Esophagus mucosa (tissue), 1 donor: Measurements from ENCODE around the gene CNOT3. TPM values are rescaled to one million over a fixed set of nuclear protein-coding genes. Genes with fewer than 3 reads are reported as not detected.
"Not testable (repeated sequence)": the region's sequence is repeated elsewhere in the genome, so short reads cannot be mapped to it uniquely, and the experiment has no call there.

Experiments
- ATAC-seq: fragments of 200-7000 bp; cut with Tn5 transposase; one replicate; pipeline ENCODE4 v1.9.1; 2020
- total RNA-seq: library from RNA; stranded (reverse); gene quantifications from one replicate; pipeline ENCODE4 v1.2.4, GENCODE V29; 2023
- donor health status: DM: yes; HTN: yes; CAD: no.

The CNOT3 gene
- total RNA-seq, 1 donor from 2014 or later: 31.7 TPM

DNA sequence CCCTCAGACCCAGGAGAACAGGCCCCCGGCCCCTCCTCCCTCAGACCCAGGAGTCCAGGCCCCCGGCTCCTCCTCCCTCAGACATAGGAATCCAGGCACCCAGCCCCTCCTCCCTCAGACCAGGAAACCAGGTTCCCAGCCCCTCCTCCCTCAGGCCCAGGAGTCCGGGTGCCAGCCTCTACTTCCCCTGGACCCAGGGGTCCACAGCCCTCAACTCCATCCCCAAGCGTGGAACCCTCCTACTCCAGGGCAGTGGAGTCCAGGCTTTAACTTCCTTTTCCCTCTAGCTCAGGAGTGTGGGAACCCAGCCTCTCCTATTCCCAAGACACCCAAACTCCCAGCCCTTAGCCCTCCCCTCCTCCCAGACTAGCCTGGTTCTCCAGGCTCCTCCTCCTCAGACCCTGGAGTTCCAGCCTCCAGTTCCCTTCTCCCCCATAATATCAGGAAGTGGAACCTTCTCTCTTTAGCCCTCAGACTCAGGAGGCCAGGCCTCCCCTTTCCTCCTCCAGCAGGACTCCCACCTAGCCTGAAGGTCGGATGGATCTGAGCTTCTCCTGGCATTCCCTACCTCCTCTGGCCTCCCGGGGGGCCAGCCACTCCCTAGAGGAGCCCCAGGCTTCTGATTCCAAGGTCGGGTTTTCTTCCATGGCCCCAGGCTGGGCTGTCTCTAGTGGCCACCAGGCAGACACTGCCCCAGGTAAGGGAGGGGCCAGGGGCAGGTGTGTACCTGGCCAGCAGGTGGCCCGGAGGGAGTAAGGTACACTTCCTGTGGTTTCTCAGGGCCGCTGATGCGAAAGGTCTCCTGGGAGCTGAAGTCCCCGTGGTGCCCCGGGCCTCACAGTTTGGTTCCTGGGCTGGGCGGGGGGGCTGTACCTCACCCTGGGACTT lies 35.2 kb downstream of the CNOT3 start, which contains the start of gene TMC4:
Gene TMC4 (minus strand): TSS at position 690 of the 888 bp plus-strand sequence. CDS start 43 bp downstream, at position 647.
- peak; percentile 91 for ATAC-seq

DNA sequence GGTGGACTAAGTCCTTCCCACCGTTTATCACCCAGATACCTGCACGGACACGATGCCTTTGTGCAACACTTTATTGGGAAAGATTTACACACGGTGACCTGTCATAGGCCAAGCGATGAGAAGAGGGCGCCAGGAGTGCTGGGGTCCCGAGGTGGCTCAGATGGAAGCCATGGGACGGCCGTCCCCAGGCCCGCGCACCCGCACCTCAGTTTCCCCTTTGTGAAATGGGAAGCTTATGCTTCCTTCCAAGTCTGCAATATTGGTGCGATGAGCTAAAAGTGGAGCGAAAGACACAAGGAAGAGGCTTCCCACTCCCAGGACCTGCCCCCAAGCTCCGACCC lies 35.8 kb downstream of the CNOT3 start:
- ATAC-seq: no peak

- peak; percentile 5 for ATAC-seq
Measured at GRCh38 chr19:54173951-54174834, 36.6 kb downstream of the CNOT3 start.

DNA sequence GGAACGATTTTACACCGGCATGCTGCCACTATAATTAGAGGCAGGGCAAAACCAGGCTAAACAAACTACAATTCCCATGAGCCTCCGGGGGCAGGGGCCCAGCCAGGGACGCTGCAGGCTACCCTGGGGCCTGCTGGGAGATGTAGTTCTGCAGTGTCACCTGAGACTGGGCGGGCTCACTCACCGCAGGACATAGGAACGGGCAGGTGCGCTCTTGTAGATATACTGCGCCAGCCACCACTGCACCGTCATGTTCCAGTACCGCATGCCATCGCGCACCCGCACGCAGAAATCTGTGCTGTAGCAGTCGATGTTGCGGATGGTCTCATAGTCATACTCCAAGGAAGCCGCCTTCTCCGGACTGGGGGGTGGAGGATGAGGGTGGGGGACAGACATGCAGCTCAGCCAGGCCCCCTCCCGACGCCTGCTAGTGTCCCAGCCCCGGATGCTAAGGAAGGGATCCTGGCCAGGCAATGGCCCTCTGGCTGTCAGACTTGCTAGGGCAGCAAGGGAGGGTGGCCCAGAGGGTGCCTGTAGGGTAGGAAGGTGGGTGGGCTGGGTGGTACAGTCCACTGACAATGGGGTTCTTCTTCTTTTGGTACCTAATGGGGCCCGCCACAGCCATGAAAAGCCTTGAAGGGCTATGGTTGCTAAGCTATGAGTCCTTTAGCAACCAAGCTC lies 41.2 kb downstream of the CNOT3 start:
- peak; percentile 65 for ATAC-seq

DNA sequence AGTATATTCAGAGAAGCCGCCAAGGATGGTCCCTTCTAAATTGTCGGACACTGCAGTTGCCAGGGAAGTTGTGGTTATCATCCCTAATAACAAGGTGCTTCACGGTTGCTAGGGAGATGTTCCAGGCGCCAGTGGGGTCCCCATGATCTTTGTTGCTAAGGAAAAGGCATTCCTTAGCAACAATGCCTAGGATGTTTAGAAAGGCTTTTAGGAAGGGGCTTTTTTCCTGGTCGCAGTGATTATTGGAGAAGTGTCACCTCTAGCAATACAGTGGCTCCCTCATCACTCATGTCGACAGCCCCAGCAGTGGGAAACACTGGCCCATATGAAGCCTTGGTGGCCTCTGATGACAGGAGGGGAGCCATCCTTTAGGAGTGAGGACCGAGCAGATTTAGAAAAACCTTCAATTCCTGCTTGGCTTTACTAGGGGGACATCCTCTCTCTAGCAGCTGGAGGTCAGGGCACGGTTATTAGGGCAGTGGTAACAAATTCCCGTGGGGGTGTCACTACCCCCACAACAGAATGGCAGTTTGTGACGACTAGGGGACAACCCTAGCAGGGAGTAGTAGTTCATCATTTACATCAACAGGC lies 41.8 kb downstream of the CNOT3 start:
- ATAC-seq: no peak

GRCh38 chr19:54179921-54180461 lies 42.4 kb downstream of the CNOT3 start:
- peak; percentile 48 for ATAC-seq

DNA sequence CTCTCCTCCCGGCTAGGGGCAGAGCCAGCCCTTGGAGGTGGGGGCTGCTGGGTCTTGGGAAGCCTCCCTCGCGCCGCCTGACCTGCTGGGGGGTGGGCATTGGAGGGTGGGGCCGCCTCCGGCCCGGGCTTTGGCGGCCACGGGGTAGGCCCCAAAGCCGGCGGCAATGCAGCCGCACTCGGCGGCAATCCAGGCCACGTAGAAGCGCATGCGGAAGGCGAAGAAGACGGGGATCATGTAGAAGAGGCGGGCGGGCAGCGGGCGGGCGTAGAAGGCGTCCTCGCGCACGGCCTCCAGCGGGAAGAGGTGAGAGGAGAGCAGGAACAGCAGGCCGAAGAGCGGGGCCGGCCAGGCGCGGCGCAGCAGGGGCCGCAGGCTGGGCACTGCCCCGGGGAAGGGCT lies 43.1 kb downstream of the CNOT3 start:
- peak; percentile 8 for ATAC-seq

DNA sequence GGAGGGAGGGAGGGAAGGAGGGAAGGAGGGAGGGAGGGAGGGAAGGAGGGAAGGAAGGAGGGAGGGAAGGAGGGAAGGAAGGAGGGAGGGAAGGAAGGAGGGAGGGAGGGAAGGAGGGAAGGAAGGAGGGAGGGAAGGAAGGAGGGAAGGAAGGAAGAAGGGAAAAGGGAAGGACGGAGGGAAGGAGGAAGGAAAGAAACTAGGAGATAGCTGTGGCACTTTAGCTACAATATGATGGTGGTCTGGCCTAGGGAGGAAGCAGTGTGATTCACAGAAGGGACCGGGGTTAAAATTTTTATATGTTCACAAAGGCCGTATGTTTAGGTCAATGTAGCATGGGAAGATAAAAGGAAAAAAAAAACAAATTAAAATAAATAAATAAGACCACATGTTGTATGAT lies 44.3 kb downstream of the CNOT3 start:
- not testable (repeated sequence) for ATAC-seq

GRCh38 chr19:54183431-54183830 lies 45.9 kb downstream of the CNOT3 start:
- ATAC-seq: no peak

DNA sequence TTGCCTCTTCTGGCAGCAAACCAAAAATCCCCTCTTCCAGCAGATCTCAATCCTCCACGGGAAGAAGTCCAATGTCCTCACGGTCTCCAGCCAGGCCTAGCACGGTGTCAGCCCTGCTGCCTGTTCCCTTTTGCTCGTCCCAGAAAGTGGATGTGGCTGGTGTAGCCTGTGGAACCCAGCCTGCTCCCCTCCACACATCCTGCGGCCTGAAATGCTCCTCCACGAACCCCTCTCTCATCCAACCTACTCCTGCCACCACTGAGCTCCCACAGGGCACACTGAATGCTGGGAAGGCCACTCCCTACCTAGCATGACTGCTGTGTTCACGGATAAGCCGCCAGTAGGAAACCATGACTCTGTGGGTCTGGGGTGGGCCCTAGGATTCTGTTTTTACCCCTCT lies 48.8 kb downstream of the CNOT3 start:
- no peak for ATAC-seq

DNA sequence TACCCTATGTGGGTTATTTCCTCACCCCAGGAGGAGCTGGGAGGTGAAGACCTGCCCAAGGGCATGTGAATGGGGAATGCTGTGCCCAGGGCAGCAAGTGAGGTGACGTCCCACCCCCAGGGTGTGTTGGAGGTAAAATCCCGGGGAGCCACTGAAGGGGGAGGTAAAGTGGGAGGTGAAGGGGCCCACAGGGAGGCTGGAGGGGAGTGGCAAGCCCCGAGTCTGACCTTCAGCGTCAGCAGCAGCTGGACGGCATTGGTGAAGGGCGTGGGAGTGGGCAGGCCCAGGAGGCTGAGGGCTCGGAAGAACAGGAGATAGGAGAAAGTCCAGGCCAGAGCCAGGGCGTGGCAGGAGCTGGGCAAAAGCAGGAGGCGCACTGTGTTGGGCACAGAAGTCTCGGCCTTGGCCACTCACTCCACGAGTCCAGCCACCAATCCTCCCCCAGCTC lies 49.4 kb downstream of the CNOT3 start:
- ATAC-seq: no peak

- ATAC-seq: no peak
Measured at GRCh38 chr19:54188215-54188871, 50.8 kb downstream of the CNOT3 start.

DNA sequence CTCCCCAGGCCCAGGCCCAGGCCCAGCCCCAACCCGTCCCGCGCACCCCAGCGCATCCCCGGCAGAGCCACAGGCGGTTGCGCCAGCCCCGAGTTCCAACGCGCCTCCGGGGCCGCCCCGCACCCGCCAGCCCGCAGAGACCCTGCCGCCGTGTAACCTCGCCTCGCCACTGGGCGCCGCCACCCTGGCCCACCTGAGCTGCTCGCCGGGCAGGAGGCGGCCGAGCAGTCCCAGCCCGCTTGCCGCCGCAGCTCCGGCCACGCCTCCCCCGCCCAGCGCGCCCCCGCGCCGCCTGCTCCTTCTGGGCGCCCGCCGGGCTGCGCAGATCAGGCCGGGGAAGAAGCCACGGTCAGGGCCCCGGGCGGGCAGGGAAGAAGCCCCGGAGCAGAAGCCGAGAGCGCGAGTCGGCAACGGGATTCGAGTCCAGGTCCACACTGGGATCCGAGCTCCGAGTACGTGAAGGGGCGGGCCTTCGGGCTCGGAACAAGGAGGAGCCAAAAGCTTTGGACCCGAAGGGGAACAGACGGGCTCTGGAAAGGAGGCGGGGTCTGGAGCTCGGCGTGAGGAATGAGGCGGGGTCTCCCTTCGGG lies 51.7 kb downstream of the CNOT3 start, which contains the start of gene MBOAT7:
Gene MBOAT7 (minus strand): TSS at position 436 of the 590 bp plus-strand sequence. CDS start 1,072 bp downstream, outside the sequence.
- ATAC-seq: peak; percentile 4

GRCh38 chr19:54189735-54190502 lies 52.4 kb downstream of the CNOT3 start:
- ATAC-seq: peak; percentile 83

DNA sequence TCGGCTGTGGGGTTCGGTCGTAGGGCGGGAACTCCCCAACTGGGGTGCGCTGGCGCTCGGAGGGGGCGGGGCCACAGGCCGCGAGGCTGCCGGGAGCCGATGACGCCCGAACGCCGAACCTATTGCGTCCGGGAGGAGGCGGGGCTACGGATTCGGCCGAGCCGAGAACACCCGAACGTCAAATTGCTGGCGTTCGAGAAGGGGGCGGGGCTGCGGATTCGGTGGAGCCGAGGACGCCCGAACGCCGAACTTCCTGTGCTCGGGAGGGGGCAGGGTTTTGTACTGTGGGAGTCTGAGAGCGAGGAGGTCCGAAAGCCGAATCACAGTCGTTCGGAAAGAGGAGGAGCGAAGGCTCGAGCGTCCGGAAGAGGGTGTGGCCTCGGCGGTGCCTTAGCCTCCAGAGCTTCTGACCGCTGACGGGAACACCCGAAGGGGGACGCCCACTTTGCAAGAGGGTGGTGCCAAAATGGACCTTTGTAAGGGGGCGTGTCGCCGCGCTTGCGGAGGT lies 53.0 kb downstream of the CNOT3 start:
- ATAC-seq: peak; percentile 78

DNA sequence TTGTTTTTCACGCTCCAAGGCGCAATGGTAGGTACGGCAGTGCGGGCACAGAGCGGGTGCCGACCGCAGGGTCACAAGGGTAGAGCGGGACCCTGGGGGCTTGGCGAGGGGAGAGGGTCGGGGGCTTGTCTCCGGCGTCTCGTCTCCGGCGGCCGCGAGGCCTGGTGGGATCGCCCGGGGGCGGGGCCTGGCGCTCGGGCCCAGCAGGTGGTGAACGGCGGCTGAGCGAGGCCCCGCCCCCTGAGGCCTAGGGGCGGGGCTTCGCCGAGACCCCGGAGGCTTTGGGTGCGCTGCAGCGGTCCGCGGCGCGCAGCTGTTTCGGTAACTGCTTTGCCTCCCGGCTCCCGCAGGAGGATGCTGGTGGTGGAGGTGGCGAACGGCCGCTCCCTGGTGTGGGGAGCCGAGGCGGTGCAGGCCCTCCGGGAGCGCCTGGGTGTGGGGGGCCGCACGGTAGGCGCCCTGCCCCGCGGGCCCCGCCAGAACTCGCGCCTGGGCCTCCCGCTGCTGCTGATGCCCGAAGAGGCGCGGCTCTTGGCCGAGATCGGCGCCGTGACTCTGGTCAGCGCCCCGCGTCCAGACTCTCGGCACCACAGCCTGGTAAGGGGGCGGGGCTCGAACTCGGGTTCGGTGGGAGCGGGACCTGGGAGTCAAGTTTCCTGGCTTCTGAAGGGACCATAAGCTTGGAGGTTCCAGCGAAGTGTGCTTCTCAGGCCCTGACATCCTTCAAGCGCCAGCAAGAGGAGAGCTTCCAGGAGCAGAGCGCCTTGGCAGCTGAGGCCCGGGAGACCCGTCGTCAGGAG lies 53.6 kb downstream of the CNOT3 start, which contains the start of gene TSEN34:
Gene TSEN34 (plus strand): TSS at position 298 of the 800 bp plus-strand sequence. CDS start 57 bp downstream, at position 355.
- ATAC-seq: peak; percentile 38

GRCh38 chr19:54191811-54192453 lies 54.4 kb downstream of the CNOT3 start:
- no peak for ATAC-seq

GRCh38 chr19:54193011-54193410 lies 55.4 kb downstream of the CNOT3 start:
- ATAC-seq: no peak
